Measurements from ENCODE around the gene BLMH.

Gene BLMH

DNA sequence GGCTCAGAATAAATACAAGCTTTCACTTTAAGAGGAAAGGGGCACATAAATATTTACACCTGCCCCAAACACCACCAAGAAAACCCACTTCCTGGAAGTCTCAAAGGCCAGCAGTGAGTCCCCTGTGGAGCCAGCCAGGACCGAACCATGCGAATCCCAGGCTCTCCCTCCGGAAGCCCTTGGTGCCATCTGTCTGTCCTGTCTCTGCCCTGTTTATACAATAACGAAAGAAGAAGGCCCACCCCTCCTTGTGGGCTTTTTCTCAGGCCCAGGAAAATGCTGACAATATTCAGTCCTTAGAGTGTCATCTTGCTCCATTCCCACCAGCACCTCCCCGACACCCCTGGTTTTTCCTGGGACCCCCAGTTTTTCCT lies 52.7 kb downstream of the BLMH start:
- POLR2A ChIA-PET, result no interaction called here
- no peak for DNase-seq (ENCODE audit: extremely low spot score)
- TF ChIP-seq TARDBP (IDR thresholded peaks at IDR 0.05) (no peak), LEF1 (IDR thresholded peaks at IDR 0.05; ENCODE audit: borderline replicate concordance) (no peak), HDGF (IDR thresholded peaks at IDR 0.05; ENCODE audit: borderline replicate concordance) (no peak), BHLHE40 (IDR thresholded peaks at IDR 0.05; ENCODE audit: borderline replicate concordance) (no peak), FOXM1 (IDR thresholded peaks at IDR 0.05; ENCODE audit: borderline replicate concordance) (no peak), ARNT (IDR thresholded peaks at IDR 0.05) (no peak), CTBP1 (IDR thresholded peaks at IDR 0.05; ENCODE audit: borderline replicate concordance) (no peak), SUZ12 (IDR thresholded peaks at IDR 0.05) (no peak), FOXA1 (IDR thresholded peaks at IDR 0.05) (no peak), ZNF384 (IDR thresholded peaks at IDR 0.05) (no peak), NFRKB (IDR thresholded peaks at IDR 0.05) (no peak), SP1 (IDR thresholded peaks at IDR 0.05) (no peak), ELF4 (IDR thresholded peaks at IDR 0.05) (no peak), FOXK2 (IDR thresholded peaks at IDR 0.05) (no peak), L3MBTL2 (conservative IDR thresholded peaks at IDR 0.05) (no peak)
- TF ChIP-seq, protein P1, sequence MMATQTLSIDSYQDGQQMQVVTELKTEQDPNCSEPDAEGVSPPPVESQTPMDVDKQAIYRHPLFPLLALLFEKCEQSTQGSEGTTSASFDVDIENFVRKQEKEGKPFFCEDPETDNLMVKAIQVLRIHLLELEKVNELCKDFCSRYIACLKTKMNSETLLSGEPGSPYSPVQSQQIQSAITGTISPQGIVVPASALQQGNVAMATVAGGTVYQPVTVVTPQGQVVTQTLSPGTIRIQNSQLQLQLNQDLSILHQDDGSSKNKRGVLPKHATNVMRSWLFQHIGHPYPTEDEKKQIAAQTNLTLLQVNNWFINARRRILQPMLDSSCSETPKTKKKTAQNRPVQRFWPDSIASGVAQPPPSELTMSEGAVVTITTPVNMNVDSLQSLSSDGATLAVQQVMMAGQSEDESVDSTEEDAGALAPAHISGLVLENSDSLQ (IDR thresholded peaks at IDR 0.05), result no peak
- CTCF ChIA-PET, result no interaction called here

DNA sequence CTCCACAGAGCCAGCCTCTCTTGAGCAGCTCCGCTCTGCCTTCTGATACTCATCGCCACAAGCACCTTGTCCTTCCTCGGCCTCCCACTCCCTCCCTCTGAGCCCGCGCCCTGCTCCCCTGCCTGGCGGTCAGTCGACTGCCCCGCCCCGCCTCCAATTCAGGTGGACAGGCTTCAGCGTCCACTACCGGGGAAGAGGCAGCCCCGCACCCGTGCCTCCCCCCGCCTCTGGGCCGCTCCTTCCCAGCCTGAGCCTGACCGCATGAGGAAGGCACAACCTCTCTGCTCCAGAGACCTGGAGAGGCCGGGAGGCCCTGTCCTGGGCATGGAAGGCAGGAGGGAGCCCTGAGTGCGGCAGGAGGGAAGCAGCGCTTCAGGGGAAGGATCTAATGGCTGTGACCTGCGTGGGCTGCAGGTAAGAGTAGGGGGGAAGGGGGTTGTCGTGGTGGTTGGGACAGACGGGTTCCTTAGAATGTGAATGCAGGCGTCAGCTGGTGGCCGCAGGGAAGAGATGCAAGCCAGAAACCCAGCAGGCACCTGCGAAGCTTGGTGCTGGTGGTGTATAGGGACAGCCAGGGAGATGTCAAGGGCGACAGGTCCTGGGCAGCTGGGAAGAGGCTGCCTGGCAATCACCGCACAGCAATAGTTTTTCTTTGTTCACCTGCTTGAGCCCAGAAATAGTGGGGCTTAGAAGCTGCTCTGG lies 53.2 kb downstream of the BLMH start:
- no peak for DNase-seq (ENCODE audit: extremely low spot score)
- POLR2A ChIA-PET, result no interaction called here
- CTCF ChIA-PET, result no interaction called here
- TF ChIP-seq ZNF384 (IDR thresholded peaks at IDR 0.05), result no peak
- no peak for TF ChIP-seq ARNT (IDR thresholded peaks at IDR 0.05)
- TF ChIP-seq, protein P1 (IDR thresholded peaks at IDR 0.05), result no peak
- TF ChIP-seq CTBP1 (IDR thresholded peaks at IDR 0.05; ENCODE audit: borderline replicate concordance), result no peak
- TF ChIP-seq NFRKB (IDR thresholded peaks at IDR 0.05), result no peak
- no peak for TF ChIP-seq LEF1 (IDR thresholded peaks at IDR 0.05; ENCODE audit: borderline replicate concordance)
- TF ChIP-seq HDGF (IDR thresholded peaks at IDR 0.05; ENCODE audit: borderline replicate concordance), result no peak
- TF ChIP-seq FOXA1 (IDR thresholded peaks at IDR 0.05), result no peak
- TF ChIP-seq SP1 (IDR thresholded peaks at IDR 0.05), result no peak
- TF ChIP-seq SUZ12 (IDR thresholded peaks at IDR 0.05), result no peak
- no peak for TF ChIP-seq BHLHE40 (IDR thresholded peaks at IDR 0.05; ENCODE audit: borderline replicate concordance)
- no peak for TF ChIP-seq FOXK2 (IDR thresholded peaks at IDR 0.05)

DNA sequence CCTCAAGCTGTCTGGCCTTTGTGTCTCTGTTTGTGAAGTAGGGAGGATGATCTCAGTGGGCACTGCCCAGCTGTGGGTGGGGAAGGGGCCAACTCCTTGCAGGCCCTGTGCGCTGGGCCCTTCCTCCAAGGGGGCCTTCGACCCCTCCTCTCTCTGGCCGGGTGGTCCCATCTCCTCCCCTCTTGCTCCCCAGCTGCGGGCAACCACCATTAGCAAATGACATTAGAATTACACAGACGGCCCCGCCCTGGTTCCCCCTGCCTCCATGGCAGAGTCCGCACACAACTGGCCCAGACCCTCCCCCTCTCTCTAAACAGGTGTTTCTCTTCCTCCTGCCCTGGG lies 53.8 kb downstream of the BLMH start:
- CTCF ChIA-PET, result no interaction called here
- DNase-seq (ENCODE audit: extremely low spot score), result no peak
- POLR2A ChIA-PET, result no interaction called here
- TF ChIP-seq FOXM1 (IDR thresholded peaks at IDR 0.05; ENCODE audit: borderline replicate concordance) (no peak), ELF4 (IDR thresholded peaks at IDR 0.05) (no peak), LEF1 (IDR thresholded peaks at IDR 0.05; ENCODE audit: borderline replicate concordance) (no peak), FOXA1 (IDR thresholded peaks at IDR 0.05) (no peak), HDGF (IDR thresholded peaks at IDR 0.05; ENCODE audit: borderline replicate concordance) (no peak), ZNF384 (IDR thresholded peaks at IDR 0.05) (no peak), FOXK2 (IDR thresholded peaks at IDR 0.05) (no peak), L3MBTL2 (conservative IDR thresholded peaks at IDR 0.05) (no peak), BHLHE40 (IDR thresholded peaks at IDR 0.05; ENCODE audit: borderline replicate concordance) (no peak), SUZ12 (IDR thresholded peaks at IDR 0.05) (no peak), CTBP1 (IDR thresholded peaks at IDR 0.05; ENCODE audit: borderline replicate concordance) (no peak)
- TF ChIP-seq, protein P1 (IDR thresholded peaks at IDR 0.05), result no peak

DNA sequence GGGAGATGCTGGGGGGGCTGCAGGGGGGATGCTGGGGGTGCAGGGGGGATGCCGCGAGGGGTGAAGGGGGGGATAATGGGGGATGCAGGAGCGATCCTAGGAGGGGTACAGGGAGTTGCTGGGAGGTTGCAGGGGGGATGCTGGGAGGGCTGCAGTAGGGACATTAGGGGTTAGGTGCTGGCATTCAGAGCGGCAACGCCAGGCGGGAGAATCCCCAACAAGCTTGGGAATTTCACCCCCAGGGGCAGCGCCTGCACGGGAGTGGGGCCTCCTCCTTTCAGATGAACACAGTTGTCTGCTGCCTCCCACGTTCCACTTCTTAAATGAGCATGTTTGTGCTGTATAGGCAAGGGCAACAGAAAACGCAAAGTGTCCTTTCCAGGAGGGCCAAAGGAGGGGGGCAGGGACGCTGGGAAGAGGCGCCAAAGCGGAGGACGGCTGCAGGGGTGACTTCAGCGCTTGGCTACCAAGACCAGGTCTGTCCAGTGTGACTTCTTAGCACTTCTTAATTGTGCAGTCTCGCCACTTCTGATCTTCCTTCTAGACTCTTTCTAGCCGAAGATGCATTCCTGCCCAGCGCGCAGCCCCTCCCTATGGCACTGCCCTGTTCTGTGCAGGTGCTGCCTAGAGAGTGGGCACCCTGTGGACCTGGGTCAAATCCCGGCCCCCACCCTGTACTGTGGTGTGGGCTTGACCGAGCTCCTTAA lies 54.3 kb downstream of the BLMH start:
- POLR2A ChIA-PET, result no interaction called here
- DNase-seq (ENCODE audit: extremely low spot score), result no peak
- TF ChIP-seq TARDBP (IDR thresholded peaks at IDR 0.05) (no peak), CTBP1 (IDR thresholded peaks at IDR 0.05; ENCODE audit: borderline replicate concordance) (no peak), FOXK2 (IDR thresholded peaks at IDR 0.05) (no peak), BHLHE40 (IDR thresholded peaks at IDR 0.05; ENCODE audit: borderline replicate concordance) (no peak), NFRKB (IDR thresholded peaks at IDR 0.05) (no peak), ARNT (IDR thresholded peaks at IDR 0.05) (no peak), FOXA1 (IDR thresholded peaks at IDR 0.05) (no peak), SUZ12 (IDR thresholded peaks at IDR 0.05) (no peak)
- TF ChIP-seq, protein P1 (IDR thresholded peaks at IDR 0.05), result no peak
- CTCF ChIA-PET, result no interaction called here

DNA sequence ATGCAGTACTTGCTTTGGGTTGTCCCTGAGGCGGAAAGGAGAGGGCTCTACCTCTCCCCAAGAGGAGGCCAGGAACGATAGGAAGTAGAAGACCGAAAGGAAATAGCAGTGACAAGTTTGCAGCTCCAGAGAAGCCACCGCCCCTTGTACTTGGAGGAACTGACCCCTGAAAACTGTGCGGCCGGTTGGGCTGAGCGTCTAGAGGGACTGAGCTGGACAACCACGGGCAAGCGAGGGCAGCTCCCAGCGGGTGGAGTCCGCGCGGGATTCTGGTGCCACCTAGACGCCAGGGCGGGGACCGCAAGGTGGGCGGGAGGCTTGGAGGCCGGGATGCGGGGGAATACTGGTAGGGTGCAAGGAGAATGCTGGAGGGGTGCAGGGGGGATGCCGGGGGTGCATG lies 55.0 kb downstream of the BLMH start:
- no peak for TF ChIP-seq ZNF384 (IDR thresholded peaks at IDR 0.05)
- no peak for TF ChIP-seq TARDBP (IDR thresholded peaks at IDR 0.05)
- TF ChIP-seq NFRKB (IDR thresholded peaks at IDR 0.05), result no peak
- TF ChIP-seq FOXA1 (IDR thresholded peaks at IDR 0.05), result no peak
- no peak for TF ChIP-seq ARNT (IDR thresholded peaks at IDR 0.05)
- TF ChIP-seq FOXK2 (IDR thresholded peaks at IDR 0.05), result no peak
- no peak for TF ChIP-seq LEF1 (IDR thresholded peaks at IDR 0.05; ENCODE audit: borderline replicate concordance)
- ChIA-PET CTCF (interaction anchor here (0.6 kb wide), 1 partner anchor 16 kb away, joined by 3 read pairs; no protein-coding TSS in a partner anchor), POLR2A (no interaction called here)
- DNase-seq (ENCODE audit: extremely low spot score), result no peak
